Endometrial microvascular endothelial cells (primary cell): Measurements from ENCODE around the gene PMP22. TPM values are rescaled to one million over a fixed set of nuclear protein-coding genes. Genes with fewer than 3 reads are reported as not detected.

ENCODE experiments used
- total RNA-seq: library from RNA; depleted of rRNA; stranded (reverse); fragments of >200 nt; gene quantifications from one replicate; pipeline ENCODE4 v1.2.3, GENCODE V29; 2015; ENCODE audit errors: inconsistent ontology term

Gene PMP22
- total RNA-seq, 1 donor from 2014 or later = 75.4 TPM

Other genes starting within 250 kb of the PMP22 start
- not detected for gene TEKT3, start 76.3 kb upstream of the PMP22 start, total RNA-seq
- not detected for gene CDRT4, start 202.3 kb upstream of the PMP22 start, total RNA-seq